SK-N-MC (cell line): ENCODE measurements around the gene ZFAND2A.
"Not testable (repeated sequence)": the region's sequence is repeated elsewhere in the genome, so short reads cannot be mapped to it uniquely, and the experiment has no call there.

Experiments
- DNase-seq: peaks from one replicate; pipeline ENCODE4 v3.0.0-alpha.2; 2011; ENCODE audit warnings: low read depth, low spot score
- H3K27ac ChIP-seq: fragments of 200-600 bp; sonication (generic); 2 replicates; pipeline ENCODE4 v1.5.1; 2016; ENCODE audit warnings: mixed run types
- H3K36me3 ChIP-seq: fragments of 200-600 bp; sonication (generic); 2 replicates; pipeline ENCODE4 v1.6.1; 2017; ENCODE audit warnings: antibody characterized with exemption, low read length, mixed read lengths; ENCODE audit not compliant: insufficient read depth
- H3K4me3 ChIP-seq: fragments of 200-600 bp; sonication (generic); 2 replicates; pipeline ENCODE4 v1.5.1; 2016
- H3K9ac ChIP-seq: fragments of 200-600 bp; sonication (generic); 2 replicates; pipeline ENCODE4 v1.8.0; 2017; ENCODE audit warnings: mixed run types, mixed read lengths; ENCODE audit not compliant: insufficient read length
- H3K9me3 ChIP-seq: fragments of 200-600 bp; sonication (generic); 2 replicates; pipeline ENCODE4 v1.6.1; 2017; ENCODE audit warnings: low read depth, mild to moderate bottlenecking, antibody characterized with exemption, low read length, moderate library complexity, mixed read lengths
- EZH2 ChIP-seq: fragments of 200-600 bp; sonication (generic); IDR thresholded peaks from one replicate; pipeline ENCODE4 v1.6.1; 2017; ENCODE audit warnings: antibody characterized with exemption
- FOXP2 ChIP-seq: optimal IDR thresholded peaks from 2 replicates; pipeline ENCODE3; 2011; ENCODE audit warnings: mild to moderate bottlenecking, moderate library complexity; ENCODE audit not compliant: insufficient read depth; ENCODE audit errors: extremely low read length, control extremely low read depth
- POLR2AphosphoS5 ChIP-seq: IDR thresholded peaks from 2 replicates; pipeline ENCODE4 v1.6.1; 2012; ENCODE audit warnings: mild to moderate bottlenecking, low read depth, low read length, borderline replicate concordance

Gene ZFAND2A

DNA sequence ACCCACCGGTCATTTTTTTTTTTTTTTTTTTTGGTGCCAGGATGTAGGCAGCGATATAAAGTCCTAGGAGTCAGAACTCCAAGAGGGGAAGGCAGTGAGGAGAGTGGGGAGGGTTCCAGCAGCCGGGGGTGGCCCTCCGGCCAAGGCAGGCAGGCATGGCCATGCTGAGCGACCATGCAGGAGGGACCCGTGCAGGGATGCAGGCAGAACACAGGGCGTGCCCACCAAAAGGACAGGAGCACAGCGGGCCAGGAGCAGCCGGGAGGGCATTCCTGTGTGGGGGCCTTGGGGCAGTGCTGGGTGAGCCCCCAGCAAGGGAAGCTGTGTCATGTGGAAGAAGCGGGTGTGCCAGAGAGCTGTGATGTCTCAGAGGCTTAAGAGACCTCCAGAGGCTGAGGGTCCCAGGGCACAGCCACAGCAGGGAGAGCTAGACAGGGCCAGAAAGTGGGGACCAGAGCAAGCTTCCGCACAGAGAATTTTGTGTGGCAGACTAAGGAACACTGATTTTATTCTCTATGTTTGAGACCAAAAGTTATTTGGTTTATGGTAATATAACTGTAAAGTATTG lies 5.7 kb downstream of the ZFAND2A start:
- Histone ChIP-seq H3K4me3 (no peak overlapping the region), H3K27ac (no peak overlapping the region), H3K9ac (no peak overlapping the region), H3K9me3 (no peaks in the 10 kb centered on the region), H3K36me3 (peaks cover 18% of the 10 kb centered on the region)
- DNase-seq, result no peak
- TF ChIP-seq FOXP2, result no peak
- TF ChIP-seq POLR2AphosphoS5, result no peak
- TF ChIP-seq EZH2, result no peak

DNA sequence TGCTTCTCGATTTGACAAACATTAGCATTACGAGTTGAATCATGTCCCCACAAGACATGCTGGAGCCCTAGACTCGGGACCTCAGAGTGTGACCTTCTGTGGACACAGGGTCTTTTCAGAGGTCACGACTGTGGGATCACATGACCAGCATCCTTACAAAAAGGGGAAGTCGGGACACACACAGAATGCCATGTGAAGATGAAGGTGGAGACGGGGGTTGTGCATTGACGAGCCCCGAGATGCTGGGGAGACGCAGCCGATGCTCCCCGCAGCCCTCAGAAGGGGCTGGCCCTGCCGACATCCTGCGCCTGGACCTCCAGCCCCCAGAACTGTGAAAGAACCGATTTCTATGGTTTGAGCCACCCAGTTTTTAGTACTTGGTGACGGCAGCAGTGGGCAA lies 7.5 kb downstream of the ZFAND2A start:
- H3K36me3 ChIP-seq, result peaks cover 18% of the 10 kb centered on the region
- TF ChIP-seq EZH2 (no peak), POLR2AphosphoS5 (no peak), FOXP2 (no peak)

DNA sequence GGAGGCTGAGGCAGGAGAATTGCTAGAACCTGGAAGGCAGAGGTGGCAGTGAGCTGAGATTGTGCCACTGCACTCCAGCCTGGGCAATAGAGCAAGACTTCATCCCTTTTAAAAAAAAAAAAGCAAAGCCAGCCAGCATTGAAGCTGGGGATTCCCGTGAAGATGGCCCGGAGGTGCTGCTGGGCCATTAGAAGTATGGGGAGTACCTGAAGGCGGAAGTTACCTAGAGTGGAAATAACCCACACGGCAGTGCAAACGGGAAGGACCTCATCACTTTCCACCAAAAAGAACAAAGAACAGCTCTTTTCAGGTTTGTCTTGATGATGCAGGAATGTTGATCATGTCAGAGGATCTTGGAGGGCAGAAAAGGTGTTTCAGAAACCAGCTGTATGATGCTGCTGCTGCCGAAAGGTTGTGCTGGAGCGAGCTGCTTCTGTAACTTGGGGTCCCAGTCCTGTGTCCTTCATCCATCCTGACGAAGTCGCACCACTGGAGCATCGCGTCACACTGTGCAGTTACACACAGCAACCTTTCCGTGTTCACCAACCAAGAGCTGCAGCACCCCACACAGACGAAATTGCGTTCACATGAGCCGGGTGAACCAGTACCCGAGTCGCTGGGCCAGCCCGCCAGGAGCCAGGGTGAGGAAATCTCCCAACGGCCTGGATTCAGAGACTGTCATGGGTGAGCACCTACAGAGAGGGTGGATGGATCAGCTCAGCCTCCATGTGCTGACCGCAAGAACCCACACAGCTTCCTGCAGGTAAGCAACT lies 8.2 kb downstream of the ZFAND2A start:
- no peak overlapping the region for H3K4me3 ChIP-seq
- TF ChIP-seq FOXP2, result no peak
- no peak for TF ChIP-seq EZH2
- TF ChIP-seq POLR2AphosphoS5, result no peak
- H3K9ac ChIP-seq, result no peak overlapping the region
- no peak for DNase-seq
- no peak overlapping the region for H3K27ac ChIP-seq
- peaks cover 18% of the 10 kb centered on the region; the same call in 1 of the 2 replicates for H3K36me3 ChIP-seq
- no peaks in the 10 kb centered on the region for H3K9me3 ChIP-seq

More for the DNA sequence above, 7.5 kb downstream of the ZFAND2A start:
- no peaks in the 10 kb centered on the region for H3K9me3 ChIP-seq
- H3K4me3 ChIP-seq, result no peak overlapping the region
- no peak for DNase-seq
- H3K9ac ChIP-seq, result no peak overlapping the region
- no peak overlapping the region for H3K27ac ChIP-seq

DNA sequence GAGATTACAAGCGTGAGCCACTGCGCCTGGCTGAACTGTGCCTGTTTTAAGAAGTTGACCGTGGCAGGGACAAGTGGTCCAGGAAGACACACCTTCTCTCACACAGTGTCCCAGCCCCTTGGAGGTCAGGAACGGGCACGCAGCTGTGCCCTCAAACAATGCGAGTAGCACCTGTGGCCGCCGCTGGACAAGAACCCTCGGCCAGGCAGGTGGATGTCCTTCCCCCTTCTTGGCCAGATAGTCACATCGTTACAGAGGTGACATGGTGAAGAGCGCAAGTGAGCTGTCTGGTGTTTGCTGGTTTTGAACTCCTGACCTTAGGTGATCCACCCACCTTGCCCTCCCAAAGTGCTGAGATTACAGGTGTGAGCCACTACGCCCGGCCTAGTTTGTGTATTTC lies 8.8 kb downstream of the ZFAND2A start:
- Histone ChIP-seq H3K27ac (no peak overlapping the region), H3K4me3 (no peak overlapping the region), H3K9ac (no peak overlapping the region), H3K36me3 (peaks cover 18% of the 10 kb centered on the region; the same call in 1 of the 2 replicates), H3K9me3 (no peaks in the 10 kb centered on the region)
- no peak for TF ChIP-seq POLR2AphosphoS5
- no peak for TF ChIP-seq FOXP2
- TF ChIP-seq EZH2, result no peak
- DNase-seq, result no peak

DNA sequence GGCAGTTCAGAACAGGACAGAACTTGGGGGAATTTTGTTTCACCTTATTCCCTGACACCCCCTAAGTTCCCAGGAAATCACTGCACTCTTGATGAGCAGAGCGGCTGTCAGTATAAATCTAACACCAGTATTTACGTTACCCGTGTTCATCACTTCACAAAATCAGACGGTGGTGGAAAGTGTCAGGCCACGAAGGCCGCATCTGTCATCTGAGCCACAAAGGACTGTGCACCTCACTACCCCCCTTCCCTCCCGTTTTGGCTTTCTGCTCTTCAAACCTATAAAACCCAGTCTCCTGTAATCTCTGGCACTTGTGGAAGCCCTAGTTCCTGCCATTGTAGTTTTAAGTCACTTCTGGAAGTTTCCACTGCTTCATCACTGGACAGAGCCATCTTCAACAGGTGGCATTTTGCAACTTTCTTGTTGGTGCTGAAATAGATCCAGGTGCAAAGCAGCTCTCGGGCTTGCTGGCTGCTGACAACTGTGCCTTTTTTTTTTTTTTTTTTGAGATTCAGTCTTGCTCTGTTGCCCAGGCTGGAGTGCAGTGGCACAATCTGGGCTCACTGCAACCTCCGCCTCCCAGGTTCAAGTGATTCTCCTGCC lies 9.5 kb downstream of the ZFAND2A start:
- DNase-seq, result no peak
- Histone ChIP-seq H3K4me3 (no peak overlapping the region), H3K27ac (no peak overlapping the region), H3K9ac (no peak overlapping the region), H3K9me3 (no peaks in the 10 kb centered on the region), H3K36me3 (peaks cover 18% of the 10 kb centered on the region; the same call in 1 of the 2 replicates)
- TF ChIP-seq POLR2AphosphoS5 (no peak), EZH2 (no peak), FOXP2 (no peak)

DNA sequence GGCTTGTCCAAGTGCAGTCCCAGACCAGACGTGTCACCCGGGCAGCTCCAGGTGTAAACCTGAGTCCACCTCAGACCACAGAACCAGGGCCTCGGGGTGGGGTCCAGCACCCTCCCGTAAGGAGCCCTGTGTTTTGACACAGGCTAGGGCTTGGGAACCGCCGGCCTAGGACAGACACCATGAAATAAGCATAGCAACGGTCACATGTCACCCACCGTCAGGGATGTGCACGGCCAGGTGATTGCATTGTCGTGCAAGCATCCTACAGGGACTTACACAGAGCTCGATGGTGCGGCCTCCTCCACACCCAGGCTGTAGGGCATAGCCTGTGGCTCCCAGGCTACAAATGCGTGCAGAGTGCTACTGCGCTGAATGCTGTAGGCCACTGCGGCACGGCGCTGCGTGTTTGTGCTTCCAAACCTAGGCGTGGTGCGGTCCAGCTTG lies 10.6 kb downstream of the ZFAND2A start:
- Histone ChIP-seq H3K4me3 (no peak overlapping the region), H3K27ac (no peak overlapping the region), H3K9me3 (no peaks in the 10 kb centered on the region), H3K9ac (no peak overlapping the region), H3K36me3 (peaks cover 14% of the 10 kb centered on the region; the same call in 1 of the 2 replicates)
- TF ChIP-seq POLR2AphosphoS5, result no peak
- TF ChIP-seq FOXP2, result no peak
- TF ChIP-seq EZH2, result no peak
- no peak for DNase-seq

DNA sequence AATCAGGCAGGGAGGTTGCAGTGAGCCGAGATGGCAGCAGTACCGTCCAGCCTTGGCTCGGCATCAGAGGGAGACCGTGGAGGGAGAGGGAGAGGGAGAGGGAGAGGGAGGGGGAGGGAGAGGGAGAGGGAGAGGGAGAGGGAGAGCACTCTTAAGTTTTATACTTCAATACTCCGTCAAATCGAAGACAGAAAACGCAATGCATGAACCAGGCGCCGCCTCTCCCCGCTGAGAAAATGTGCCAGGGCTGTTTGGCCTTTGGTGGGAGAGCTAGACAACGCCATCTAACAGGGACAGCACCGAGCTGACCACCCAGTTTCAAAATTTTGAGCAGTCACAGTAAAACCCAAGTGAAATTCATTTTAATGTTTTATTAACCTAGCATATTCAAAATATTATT lies 12.1 kb downstream of the ZFAND2A start:
- H3K4me3 ChIP-seq, H3K9ac ChIP-seq, DNase-seq, H3K27ac ChIP-seq, H3K9me3 ChIP-seq: not testable (repeated sequence)
- H3K36me3 ChIP-seq, result peaks cover 11% of the 10 kb centered on the region; the same call in 1 of the 2 replicates

DNA sequence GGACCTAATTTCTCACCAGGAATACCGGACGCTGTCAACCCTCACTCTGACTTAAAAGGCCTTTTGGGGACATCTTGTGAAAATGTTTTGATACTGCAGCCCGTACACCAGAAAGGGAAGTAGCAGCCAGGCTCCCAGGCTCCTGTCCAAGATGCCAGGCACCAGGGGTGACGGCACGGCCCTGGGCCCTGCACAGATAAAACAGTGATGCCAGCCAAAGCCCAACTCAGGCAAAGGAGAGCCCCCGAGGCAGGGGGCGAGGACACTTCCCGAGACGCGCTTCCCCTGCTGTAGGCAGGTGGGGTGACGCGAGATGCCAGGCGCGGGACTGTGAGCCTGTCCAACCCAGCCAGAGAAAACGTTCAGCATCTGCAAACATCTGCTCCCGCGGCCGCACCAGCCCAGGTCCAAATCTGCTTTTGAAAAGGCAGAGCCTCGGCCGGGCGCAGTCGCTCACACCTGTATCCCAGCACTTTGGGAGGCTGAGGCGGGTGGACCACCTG lies 15.7 kb downstream of the ZFAND2A start:
- Histone ChIP-seq H3K27ac (no peak overlapping the region), H3K36me3 (no peaks in the 10 kb centered on the region), H3K9me3 (no peaks in the 10 kb centered on the region), H3K9ac (no peak overlapping the region), H3K4me3 (no peak overlapping the region)
- DNase-seq, result no peak
- TF ChIP-seq FOXP2 (no peak), EZH2 (no peak), POLR2AphosphoS5 (no peak)

DNA sequence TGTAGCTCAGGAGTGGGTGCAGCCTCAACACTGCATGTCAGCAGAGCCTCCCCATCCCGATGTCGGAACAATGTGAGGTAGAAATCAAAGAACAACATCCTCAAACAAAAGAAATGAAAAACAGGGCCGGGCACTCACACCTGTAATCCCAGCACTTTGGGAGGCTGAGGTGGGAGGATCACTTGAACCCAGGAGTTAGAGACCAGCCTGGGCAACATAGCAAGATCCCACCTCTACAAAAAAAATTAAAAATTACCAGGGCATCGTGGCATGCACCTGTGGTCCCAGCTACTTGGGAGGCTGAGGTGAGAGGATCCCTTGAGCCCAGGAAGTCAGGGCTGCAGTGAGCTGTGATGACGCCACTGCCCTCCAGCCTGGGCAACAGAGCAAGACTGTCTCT lies 17.0 kb downstream of the ZFAND2A start:
- not testable (repeated sequence) for H3K9me3 ChIP-seq, H3K36me3 ChIP-seq, H3K4me3 ChIP-seq, H3K27ac ChIP-seq, DNase-seq, H3K9ac ChIP-seq
